Islet precursor cell (in vitro differentiated cells): ENCODE results near the gene NRBP1.

ENCODE experiments used
- DNase-seq: peaks from one replicate; pipeline ENCODE4 v3.0.0-alpha.2; 2018

The NRBP1 gene

DNA sequence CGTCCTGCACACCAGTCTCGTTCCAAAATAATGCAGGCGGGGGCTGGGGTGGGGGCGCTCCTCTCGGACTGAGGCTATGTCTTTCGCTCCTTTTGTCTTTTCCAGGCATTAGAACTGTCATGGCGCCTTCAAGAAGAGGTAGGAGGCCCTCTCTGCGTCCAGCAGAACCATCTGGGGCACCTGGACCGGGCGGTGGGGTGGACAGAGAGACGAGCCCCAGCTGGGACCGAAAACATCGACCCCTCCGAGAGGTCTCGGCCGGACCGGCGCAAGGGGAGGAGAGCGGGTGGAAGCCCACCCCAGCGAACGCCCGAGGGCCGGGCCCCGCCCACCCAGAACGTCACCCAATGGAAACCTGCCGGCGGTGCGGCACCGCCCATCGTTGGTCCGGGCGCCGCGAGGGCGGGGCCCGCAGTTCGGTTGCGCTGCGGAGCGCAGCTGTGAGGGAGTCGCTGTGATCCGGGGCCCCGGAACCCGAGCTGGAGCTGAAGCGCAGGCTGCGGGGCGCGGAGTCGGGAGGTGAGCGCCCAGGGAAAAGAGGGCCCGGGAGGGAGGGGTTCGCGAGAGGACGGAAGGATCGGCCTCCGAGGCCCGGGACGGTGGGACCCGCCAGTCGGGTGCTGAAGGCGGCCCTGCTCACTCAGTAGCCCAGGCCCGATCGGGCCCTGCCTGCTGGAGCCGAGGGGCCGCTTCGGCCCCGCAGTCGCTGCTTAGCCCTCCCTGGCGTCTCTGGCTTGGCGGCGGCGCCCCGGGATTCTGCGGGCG is at the start of gene NRBP1:
TSS of gene NRBP1 (plus strand) at position 419 of the 765 bp plus-strand sequence. CDS start 4,643 bp downstream, outside the sequence.
- peak; percentile 95 for DNase-seq

DNA sequence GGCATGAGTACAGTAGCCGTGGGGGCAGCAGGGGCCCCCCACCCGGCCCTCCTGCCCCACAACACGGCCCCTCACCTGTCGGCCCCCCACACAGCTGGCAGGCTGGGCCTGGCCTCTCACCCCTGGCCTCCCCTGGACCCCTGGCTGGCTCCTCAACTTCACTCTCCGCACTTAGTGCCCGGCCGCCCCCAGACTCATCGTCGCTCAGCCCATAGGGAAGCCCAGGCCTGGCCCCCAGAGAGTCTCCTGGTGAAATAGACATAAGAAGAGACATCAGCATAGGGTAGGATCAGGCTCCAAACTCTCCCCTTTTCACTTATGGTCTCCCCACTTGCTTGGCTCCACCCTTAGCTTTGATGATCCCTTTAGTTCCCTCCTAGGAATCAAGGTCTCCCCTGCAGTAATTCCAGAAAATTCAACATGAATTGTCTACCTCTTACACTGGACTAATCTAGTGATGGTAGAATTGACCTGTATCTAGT is 49.6 kb upstream of the NRBP1 start:
- DNase-seq = no peak

DNA sequence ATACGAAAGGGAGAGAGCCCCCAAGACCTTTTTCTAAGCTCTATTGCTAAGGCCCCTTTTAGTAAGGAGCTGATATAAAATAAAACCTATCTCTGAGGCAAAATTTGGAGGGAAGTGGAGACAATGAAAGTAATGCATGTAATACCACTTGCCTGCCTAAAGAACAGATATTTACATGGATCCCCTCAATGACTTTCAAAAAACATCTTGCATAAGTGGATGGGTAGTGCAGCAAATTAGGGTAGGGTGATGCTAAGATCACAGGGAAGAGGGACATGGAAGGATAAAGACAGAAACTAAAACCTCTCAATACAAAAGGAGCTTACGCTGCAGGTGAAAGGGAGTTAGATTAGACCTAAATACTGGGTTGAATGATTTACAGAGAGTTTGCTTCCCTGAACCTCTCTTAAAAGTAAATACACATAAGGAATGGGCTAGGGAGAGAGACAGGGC is 49.0 kb upstream of the NRBP1 start:
- DNase-seq = no peak

DNA sequence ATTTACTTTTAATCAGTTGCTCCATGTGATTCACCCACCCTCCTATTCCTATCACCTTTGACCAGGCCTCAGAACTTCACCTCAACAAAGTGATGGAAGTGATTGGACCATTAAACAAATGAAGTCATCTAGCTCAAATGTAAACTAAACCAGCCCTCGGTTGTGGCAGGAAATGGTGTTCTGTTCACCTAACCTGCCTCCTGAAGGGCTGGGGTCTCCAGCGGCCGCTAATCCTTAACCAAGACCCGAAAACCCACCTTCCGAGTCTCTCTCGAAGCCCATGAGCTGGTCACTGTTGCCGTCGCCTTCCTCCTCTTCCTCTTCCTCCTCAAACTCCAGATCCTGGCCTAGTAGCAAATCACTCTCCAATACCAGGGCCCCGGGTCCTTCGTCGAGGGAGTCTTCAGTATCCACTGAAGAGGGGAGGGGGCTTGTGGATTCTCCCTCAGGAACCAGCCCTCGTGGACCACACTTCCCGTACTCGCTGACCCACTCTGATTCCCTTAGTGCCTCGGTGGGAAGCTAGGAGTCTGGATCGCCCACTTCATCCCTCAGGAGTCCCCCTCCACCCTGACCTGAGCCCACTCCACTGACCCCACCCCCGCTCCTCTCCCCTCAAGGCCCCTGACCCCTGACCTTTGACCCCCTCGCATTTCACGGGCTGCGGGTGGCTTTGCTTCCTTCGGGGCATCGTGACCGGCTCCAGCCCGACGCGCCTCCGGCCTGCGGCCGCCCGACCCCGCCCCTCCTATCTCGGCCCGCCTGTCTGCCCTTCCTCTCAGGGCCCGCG is 48.4 kb upstream of the NRBP1 start:
- DNase-seq = peak; percentile 61

DNA sequence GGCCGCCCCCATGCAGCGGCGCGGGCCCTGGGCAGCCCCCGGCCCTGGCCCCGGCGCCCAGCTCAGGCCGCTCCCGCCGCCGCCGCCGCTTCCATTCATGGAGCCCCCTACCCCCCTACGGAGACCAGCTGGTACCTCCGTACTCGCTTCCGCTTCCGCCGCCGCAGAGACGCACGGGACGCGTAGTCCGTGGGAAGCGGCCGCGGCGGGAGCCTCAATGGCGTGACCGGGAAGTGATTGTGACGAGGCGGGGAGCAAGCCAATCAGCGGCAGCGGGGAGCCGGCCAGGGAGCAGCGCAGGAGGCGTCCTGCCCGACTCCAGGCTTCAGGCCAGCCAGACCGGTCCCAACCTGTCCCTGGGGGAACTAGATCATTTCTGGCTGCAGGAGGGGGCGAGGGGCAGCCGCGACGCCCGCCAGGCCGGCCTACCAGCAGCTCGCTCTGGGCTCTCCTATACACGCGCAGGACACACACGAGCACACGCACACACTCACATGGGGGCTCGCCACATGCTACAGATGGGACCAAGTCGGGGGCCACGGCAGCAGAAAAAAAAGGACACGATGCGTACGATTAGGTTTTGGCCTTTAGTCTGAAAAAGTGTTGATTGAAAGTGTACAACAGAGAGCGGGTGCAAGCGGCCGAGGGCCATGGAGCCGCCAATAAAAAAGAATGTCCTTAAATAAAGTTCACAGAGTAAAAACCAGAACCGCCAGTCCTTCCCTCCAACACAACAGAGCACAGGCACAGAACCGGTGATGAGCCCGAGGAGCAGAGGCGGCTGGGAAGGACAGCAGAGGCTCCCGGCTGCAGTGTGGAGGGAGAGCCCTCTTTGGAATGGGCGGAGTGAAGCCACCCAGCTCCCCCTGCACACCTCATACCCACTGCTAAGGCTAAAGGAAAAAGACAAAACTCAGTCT is 47.5 kb upstream of the NRBP1 start, which contains the start of gene ZNF513:
TSS of gene ZNF513 (minus strand) at position 109 of the 920 bp plus-strand sequence. CDS start 208 bp downstream, outside the sequence.
- peak; percentile 99 for DNase-seq

DNA sequence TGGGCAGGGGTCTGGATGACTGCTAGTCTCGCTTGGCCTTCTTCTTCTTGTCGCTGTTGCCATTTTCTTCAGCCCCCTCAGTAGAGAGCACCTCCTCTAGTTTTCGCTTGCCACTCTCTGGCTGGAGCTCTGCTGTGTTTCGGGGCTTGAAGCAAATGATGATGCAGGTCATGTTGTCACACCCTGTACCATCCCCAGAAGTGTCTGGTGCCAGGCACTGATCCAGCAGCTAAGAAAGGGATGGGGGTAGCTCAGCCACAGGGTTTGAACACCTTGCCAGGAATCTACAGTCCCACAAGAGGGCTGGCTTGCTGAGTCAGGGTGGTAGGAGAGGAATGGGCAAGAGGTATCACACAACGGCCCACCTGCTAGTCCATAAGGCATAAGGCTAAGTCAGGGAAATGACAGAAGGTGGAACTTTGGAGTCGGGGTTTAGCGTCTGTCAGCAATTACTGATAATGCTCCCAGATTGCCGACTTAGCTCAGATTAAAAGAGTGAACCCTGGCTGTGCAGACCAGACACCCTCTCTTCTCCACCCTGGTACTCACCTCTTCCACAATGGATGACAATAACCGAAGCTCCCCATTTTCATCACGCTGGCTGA is 46.8 kb upstream of the NRBP1 start:
- DNase-seq = no peak

DNA sequence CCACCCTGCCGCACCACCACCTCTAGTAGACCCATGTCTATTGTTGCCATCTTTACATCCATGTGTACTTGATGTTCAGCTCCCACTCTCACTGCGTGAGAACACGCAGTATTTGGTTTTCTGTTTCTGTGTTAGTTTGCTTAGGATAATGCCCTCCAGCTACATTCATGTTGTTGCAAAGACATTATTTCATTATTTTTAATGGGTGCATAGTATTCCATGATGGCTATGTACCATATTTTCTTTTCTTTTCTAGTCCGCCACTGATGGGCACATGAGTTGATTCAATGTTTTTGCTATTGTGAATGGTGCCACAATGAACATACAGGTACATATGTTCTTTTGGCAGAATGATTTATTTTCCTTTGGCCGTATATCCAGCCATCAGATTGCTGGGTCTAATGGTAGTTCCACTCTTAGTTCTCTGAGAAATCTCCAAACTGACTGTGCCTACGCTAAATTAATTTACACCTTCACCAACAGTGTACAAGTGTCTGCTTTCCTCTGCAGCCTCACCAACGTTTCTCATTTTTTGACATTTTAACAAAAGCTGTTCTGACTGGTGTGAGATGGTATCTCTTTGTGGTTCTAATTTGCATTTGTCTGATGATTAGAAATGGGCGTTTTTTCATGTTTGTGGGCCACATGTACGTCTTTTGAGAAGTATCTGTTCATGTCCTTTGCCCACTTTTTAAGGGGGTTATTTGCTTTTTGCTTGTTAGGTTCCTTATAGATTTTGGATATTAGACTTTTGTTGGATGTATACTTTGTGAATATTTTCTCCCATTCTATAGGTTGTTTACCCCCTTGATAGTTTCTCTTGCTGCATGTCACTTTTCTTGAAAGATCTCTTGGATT is 37.4 kb upstream of the NRBP1 start:
- DNase-seq = no peak

DNA sequence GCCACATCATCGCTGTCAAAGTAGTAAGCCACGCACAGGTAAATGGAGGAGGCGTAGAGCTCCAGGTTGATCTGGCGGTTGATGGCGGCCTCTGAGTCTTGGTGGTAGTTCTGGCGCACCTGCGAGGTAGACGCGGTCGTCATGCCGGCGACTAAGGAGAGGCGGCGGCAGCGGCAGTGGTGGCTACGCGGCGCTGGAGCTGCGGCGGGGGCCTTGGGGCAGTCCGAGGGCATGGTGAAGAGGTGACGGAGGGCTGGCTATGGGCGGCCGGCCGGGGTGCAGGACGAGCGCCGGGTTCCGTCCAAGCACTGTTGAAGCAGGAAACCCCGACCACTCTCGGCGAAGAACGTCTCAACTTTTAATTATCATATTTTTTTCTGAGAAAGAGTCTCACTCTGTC is 35.2 kb upstream of the NRBP1 start:
- DNase-seq = no peak

DNA sequence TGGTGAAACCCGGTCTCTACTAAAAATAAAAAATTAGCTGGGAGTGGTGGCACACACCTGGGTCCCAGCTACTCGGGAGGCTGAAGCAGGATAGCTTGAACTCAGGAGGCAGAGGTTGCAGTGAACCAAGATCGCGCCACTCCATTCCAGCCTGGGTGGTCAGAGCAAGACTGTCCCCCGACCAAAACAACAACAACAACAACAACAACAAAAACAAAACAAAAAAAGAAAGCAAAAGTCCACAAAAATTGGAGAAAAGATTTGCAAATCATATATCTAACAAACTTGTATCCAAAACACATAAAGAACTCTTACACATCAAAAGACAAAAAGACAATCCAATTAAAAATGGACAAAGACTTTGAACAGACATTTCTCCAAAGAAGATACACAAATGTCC is 29.5 kb upstream of the NRBP1 start:
- no peak for DNase-seq

DNA sequence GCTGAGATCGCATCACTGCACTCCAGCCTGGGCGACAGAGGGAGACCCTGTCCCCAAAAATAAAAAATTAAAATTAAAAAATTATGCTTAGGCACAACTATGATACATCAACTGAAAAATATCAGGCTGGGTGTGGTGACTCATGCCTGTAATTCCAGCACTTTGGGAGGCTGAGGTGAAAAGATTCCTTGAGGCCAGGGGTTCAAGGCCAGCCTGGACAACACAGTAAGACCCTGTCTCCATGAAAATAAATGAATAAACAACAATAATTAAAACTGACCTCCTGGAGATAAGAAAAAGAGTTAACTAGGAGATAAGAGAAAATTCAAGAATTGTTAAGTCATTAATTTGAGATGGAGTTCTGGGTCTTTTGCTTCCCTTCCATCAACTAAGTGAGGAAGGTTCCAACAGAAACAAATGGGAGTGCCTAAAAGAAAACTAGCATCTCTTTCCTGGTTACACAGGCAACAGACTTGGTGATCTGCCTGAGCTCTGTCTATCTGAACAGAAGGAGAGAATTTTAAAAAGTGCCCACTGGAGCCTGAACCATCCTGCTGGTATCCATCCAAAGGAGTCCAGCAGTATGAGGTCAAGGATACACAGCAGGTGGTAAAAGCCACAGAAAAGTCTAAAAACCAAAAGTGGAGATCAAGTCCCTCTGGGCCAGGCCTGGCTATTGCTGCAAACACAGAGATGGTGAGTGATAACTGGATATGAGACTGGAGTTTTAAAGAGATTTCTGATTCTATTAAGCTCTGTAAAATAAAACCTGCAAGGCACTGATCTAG is 27.9 kb upstream of the NRBP1 start:
- no peak for DNase-seq

DNA sequence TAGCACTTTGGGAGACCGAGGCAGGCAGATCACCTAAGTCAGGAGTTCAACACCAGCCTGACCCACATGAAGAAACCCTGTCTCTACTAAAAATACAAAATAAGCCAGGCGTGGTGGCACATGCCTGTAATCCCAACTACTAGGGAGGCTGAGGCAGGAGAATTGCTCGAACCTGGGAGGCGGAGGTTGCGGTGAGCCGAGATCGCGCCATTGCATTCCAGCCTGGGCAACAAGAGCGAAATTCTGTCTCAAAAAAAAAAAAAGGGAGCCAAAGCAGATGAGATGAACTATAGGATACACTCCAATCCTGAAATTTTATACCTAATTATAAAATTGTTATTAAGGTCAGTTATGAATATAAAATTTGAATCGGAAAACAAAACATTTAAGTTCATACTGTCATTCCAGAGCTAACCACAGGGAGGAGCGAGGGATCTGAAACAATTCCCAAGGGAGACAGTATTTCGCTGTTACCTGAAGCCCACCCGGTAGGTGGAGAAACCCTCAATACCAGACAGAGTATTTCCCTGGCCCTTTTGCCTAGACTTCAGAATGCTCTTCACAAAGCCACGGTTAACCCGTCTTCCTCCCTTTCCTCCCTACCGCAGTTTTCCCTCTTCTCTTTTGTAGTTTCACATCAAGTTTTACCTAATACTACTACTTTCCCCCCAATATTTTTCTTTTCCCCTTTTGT is 20.5 kb upstream of the NRBP1 start:
- DNase-seq = peak; percentile 68

DNA sequence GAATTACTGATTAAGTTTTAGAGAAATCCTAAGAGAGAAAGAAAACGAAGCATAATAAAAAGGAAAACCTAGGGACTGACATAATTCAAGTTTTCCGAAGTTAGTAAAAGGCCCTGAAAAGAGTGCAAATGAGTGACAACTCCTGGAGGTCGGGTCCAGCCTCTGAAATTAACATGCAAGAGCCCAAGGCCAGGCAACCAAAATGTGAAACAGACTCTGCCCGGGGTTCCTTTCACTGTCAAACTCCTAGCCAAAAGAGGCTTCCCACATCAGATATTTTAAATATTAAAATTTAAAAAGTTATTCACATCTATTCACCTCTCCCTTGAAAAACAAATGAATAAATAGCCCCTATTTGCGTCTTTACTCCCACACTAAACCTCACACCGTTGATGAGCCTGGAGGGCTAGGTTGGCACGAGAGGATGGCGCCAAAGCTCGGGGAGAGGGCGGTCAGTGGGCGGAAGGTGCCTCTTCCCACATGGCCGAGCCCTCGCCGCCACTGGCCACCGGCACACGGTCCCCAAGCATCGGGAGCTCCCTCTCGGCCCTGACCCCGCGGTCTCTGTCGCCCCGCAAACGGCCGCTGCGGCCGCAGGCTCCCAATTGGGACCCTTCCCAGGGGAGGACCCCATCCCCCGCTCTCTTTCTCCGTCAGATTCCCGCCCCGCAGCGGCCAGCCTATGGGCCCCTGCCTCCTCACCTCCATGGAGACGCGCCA is 19.7 kb upstream of the NRBP1 start:
- DNase-seq = no peak

DNA sequence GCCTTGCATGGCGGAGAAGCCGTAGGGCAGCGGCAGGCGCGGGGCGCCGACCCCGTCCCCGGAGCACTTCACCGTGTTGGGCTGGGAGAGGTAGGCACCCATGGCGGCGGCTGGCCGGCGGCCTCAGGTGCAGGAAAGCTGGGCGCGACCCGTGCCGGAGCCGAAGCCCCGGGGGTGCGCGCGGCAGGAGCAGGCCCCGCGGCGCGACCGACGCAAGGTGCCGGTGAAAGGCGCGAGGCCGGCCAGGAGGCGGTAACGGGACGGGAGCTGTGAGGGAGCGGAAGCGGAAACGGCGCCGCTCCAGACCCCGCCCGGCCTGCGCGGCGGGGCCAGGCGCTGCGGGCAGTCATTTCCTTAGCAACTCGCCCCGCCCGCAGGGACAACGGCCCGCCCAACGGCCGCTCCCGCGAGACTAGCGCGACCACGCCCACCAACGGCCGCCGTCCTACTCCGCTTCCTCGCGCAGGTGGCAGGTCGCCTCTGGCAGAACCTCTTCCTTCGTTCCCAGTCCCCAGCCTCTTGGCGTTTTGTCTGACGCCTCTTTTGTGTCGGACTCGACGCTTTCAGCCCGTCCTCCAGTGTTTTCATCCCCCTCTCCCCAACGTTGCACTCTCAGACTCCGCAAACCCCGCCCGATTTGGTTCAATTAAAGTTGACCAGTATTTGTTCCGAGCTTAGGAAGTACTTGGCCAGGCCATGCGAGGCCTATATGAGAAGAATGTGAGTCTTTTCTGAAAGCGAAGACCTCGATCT is 18.9 kb upstream of the NRBP1 start, which contains the start of gene PPM1G:
TSS of gene PPM1G (minus strand) at position 271 of the 753 bp plus-strand sequence. CDS start at position 102, 169 bp downstream.
- DNase-seq = peak; percentile 97

DNA sequence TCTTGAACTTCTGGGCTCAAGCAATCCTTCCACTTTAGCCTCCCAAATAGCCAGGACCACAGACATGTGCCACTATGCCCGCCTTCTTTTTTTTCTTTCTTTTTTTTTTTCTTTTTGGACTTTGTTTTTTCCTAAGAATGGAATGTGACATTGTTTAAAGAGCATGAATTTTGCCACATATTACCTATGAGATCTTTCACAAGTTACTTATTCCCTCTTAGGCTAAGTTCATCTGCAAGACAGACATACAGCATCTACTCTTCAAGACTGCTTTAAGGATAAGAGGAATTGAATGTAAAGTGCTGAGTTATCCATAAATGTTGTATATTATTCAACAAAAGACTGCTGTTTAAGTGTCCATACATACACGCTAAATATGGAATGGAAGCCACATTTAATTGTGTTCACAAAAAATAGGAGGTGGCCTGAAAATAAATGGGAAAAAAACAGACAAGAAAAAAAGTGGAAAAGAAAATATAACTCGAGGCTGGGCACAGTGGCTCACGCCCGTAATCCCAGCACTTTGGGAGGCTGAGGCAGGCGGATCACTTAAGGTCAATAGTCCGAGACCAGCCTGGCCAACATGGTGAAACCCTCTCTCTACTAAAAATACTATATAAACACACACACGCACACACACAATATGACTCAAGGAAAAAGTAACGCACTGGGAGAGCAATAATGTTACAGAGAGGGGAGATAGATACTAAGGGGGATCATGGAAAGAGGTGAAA is 15.8 kb upstream of the NRBP1 start:
- no peak for DNase-seq

DNA sequence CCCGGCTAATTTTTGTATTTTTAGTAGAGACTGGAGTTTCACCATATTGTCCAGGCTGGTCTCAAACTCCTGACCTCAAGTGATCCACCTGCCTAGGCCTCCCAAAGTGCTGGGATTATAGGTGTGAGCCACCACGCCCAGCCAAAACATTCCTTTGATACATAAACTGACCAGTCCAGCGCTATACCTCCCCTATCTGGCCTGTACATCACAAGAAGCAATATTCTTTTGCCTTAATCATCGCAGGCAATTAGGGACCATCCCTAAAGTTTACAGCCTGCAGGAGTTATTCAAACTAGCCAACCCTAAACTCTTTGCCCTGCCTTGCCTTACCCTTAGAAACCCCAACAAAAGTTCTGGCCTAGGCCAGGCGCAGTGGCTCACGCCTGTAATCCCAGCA is 12.3 kb upstream of the NRBP1 start:
- no peak for DNase-seq

DNA sequence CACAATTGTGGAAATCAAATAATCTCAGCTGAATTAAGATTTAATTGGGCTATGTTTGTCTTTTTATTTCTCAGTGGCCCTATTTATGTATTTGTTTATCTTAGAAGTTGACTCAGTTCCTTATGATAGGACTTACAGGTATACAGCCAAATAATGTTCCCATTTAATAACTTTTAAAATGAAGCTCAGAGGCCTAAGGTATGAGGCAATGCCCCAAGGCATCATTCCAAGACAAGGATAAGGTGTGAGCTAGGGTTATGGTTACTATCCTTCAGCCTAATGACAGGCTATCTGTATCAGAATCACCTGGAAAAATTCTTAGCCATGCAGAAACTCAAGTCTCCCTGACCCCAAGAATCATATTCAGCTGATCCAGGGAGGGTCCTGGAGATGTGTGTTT is 7.4 kb upstream of the NRBP1 start:
- no peak for DNase-seq

DNA sequence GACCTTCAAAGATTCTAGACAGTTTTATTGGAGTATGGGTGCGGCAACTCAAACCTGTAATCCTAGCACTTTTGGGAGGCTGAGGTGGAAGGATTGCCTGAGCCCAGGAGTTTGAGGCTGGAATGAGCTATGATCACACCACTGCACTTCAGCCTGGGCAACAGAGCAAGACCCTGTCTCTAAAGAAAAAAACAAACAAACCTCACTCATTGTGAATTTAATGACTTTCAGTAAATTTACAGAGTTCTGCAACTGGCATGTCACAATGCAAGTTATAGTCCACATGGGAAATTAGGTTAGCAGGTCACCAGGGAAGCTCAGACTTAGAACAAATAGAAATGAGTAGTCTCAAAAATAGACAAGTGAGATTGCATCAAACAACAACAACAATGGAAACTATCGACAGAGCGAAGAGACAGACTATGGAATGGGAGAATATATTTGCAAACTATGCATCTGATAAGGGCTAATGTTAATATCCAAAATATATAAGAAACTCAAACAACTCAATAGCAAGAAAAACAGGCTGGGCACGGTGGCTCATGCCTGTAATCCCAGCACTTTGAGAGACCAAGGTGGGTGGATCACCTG is 6.7 kb upstream of the NRBP1 start:
- no peak for DNase-seq
